OCI-LY1 (cell line): ENCODE data around the gene SPINT1.

Experiments
- H2AFZ ChIP-seq: fragments of 200-600 bp; sonication (generic), shearing (Covaris generic); 2 replicates; pipeline ENCODE4 v1.6.0; 2014; ENCODE audit warnings: antibody characterized with exemption, mild to moderate bottlenecking, low read length
- H3F3A ChIP-seq: fragments of 200-600 bp; sonication (generic), shearing (Covaris generic); 2 replicates; pipeline ENCODE4 v1.6.0; 2014; ENCODE audit warnings: mild to moderate bottlenecking, antibody characterized with exemption, low read length, moderate library complexity; ENCODE audit not compliant: insufficient read depth
- H3K27ac ChIP-seq: fragments of 200-600 bp; sonication (generic); 2 replicates; pipeline ENCODE4 v1.5.1; 2014; ENCODE audit warnings: low read length, mixed run types, mild to moderate bottlenecking, low read depth; ENCODE audit not compliant: poor library complexity, severe bottlenecking
- H3K27me3 ChIP-seq: fragments of 200-600 bp; sonication (generic); 2 replicates; pipeline ENCODE4 v1.6.0; 2014; ENCODE audit warnings: antibody characterized with exemption, mild to moderate bottlenecking, low read length, moderate library complexity; ENCODE audit not compliant: insufficient read depth
- H3K36me3 ChIP-seq: fragments of 200-600 bp; sonication (generic); 2 replicates; pipeline ENCODE4 v1.6.1; 2014; ENCODE audit warnings: mild to moderate bottlenecking, antibody characterized with exemption, low read length, moderate library complexity, mixed read lengths; ENCODE audit not compliant: insufficient read depth
- H3K4me1 ChIP-seq: fragments of 200-600 bp; sonication (generic); 2 replicates; pipeline ENCODE4 v1.5.1; 2014; ENCODE audit warnings: mild to moderate bottlenecking, low read length, moderate library complexity; ENCODE audit not compliant: insufficient read depth, severe bottlenecking
- H3K4me2 ChIP-seq: fragments of 200-600 bp; sonication (generic), shearing (Covaris generic); 2 replicates; pipeline ENCODE4 v1.6.1; 2014; ENCODE audit warnings: low read length
- H3K4me3 ChIP-seq: fragments of 200-600 bp; sonication (generic); 2 replicates; pipeline ENCODE4 v1.5.1; 2014; ENCODE audit warnings: low read length, low read depth, mild to moderate bottlenecking, mixed read lengths; ENCODE audit not compliant: poor library complexity, severe bottlenecking
- H3K79me2 ChIP-seq: fragments of 200-600 bp; shearing (Covaris generic); 2 replicates; pipeline ENCODE4 v1.6.1; 2016; ENCODE audit warnings: mixed run types, low read length, mixed read lengths; ENCODE audit not compliant: insufficient read depth
- H3K9ac ChIP-seq: fragments of 200-600 bp; sonication (generic), shearing (Covaris generic); 2 replicates; pipeline ENCODE4 v1.6.1; 2014; ENCODE audit warnings: mild to moderate bottlenecking, low read length, mixed read lengths
- H3K9me2 ChIP-seq: fragments of 200-600 bp; sonication (generic), shearing (Covaris generic); 2 replicates; pipeline ENCODE4 v1.6.1; 2014; ENCODE audit warnings: low read depth, mild to moderate bottlenecking, low read length, mixed read lengths
- H3K9me3 ChIP-seq: fragments of 200-600 bp; shearing (Covaris generic); 2 replicates; pipeline ENCODE4 v1.6.1; 2014; ENCODE audit warnings: low read length, mixed read lengths
- H4K20me1 ChIP-seq: fragments of 200-600 bp; sonication (generic), shearing (Covaris generic); 2 replicates; pipeline ENCODE4 v1.6.0; 2016; ENCODE audit warnings: mild to moderate bottlenecking, low read length; ENCODE audit not compliant: insufficient read depth
- CTCF ChIP-seq: fragments of 200-600 bp; sonication (generic), shearing (Covaris generic); IDR thresholded peaks from 2 replicates; pipeline ENCODE4 v1.5.1; 2017; ENCODE audit warnings: mild to moderate bottlenecking, antibody characterized with exemption, low read length, moderate library complexity, mixed read lengths
- EZH2 ChIP-seq: fragments of 200-600 bp; sonication (generic), shearing (Covaris generic); IDR thresholded peaks from 2 replicates; pipeline ENCODE4 v1.8.0; 2017; ENCODE audit warnings: borderline replicate concordance, mixed run types, mild to moderate bottlenecking, antibody characterized with exemption, low read length, moderate library complexity, mixed read lengths

Gene SPINT1

GRCh38 chr15:40825661-40826422 is 18.0 kb upstream of the SPINT1 start:
- H3K9ac ChIP-seq, result no peak overlapping the region
- H3K4me1 ChIP-seq, result peaks cover 8% of the 10 kb centered on the region
- no peaks in the 10 kb centered on the region for H3K36me3 ChIP-seq
- no peaks in the 10 kb centered on the region for H4K20me1 ChIP-seq
- H3K27me3 ChIP-seq, result no peaks in the 10 kb centered on the region
- no peaks in the 10 kb centered on the region for H3K79me2 ChIP-seq
- no peak overlapping the region for H3K4me3 ChIP-seq
- TF ChIP-seq CTCF (no peak), EZH2 (no peak)
- no peak overlapping the region for H3K4me2 ChIP-seq
- H3K27ac ChIP-seq, result no peak overlapping the region
- no peak overlapping the region for H2AFZ ChIP-seq
- no peaks in the 10 kb centered on the region for H3F3A ChIP-seq
- no peaks in the 10 kb centered on the region for H3K9me3 ChIP-seq
- no peaks in the 10 kb centered on the region for H3K9me2 ChIP-seq

- Histone ChIP-seq H3K9me2 (no peaks in the 10 kb centered on the region), H3K9me3 (no peaks in the 10 kb centered on the region), H3K79me2 (no peaks in the 10 kb centered on the region), H3K4me2 (no peak overlapping the region), H4K20me1 (no peaks in the 10 kb centered on the region), H3K27me3 (no peaks in the 10 kb centered on the region), H3K9ac (no peak overlapping the region), H3K4me1 (peaks cover 8% of the 10 kb centered on the region), H3F3A (no peaks in the 10 kb centered on the region), H2AFZ (no peak overlapping the region), H3K4me3 (no peak overlapping the region), H3K27ac (no peak overlapping the region), H3K36me3 (no peaks in the 10 kb centered on the region)
- TF ChIP-seq EZH2 (no peak), CTCF (no peak)
Observed at GRCh38 chr15:40826423-40827075, 17.3 kb upstream of the SPINT1 start.

GRCh38 chr15:40828447-40829036 is 15.3 kb upstream of the SPINT1 start, which contains the start of gene PPP1R14D:
Gene PPP1R14D, minus strand, starts transcription at chr15:40828708. Its CDS starts 67 bp downstream, at chr15:40828641.
- Histone ChIP-seq H3K27ac (no peak within 1 kb of the TSS), H3K36me3 (no peaks in the 10 kb centered on the region), H3K4me1 (peaks cover 8% of the 10 kb centered on the region)

More at GRCh38 chr15:40828447-40829036, 15.3 kb upstream of the SPINT1 start, which contains the start of gene PPP1R14D:
- Histone ChIP-seq H3F3A (no peaks in the 10 kb centered on the region), H3K4me2 (peak within 1 kb of the TSS; percentile 58), H3K9me2 (no peaks in the 10 kb centered on the region), H4K20me1 (no peaks in the 10 kb centered on the region), H3K79me2 (no peaks in the 10 kb centered on the region), H3K27me3 (no peaks in the 10 kb centered on the region), H2AFZ (peak within 1 kb of the TSS; percentile 44), H3K9me3 (no peaks in the 10 kb centered on the region), H3K4me3 (peak within 1 kb of the TSS; percentile 43), H3K9ac (peak within 1 kb of the TSS; percentile 15; the same call in 1 of the 2 replicates)
- TF ChIP-seq CTCF, result no peak
- TF ChIP-seq EZH2, result no peak
